Breast epithelium (tissue), 4 donors: ENCODE results near the gene HEATR3. TPM values are rescaled to one million over a fixed set of nuclear protein-coding genes. Genes with fewer than 3 reads are reported as not detected.
"Not testable (repeated sequence)": the region's sequence is repeated elsewhere in the genome, so short reads cannot be mapped to it uniquely, and the experiment has no call there.

ENCODE experiments used
- DNase-seq, 2 donors: peaks; one replicate each; pipeline ENCODE4 v3.0.0-alpha.2; 2019; ENCODE audit warnings: low spot score in 2 of 2
- H3K27ac ChIP-seq, 2 donors: fragments of 200-600 bp; sonication (generic) in 1 of 2; one replicate each; pipeline ENCODE4 v1.5.1; 2016 to 2019; ENCODE audit warnings: mild to moderate bottlenecking in 1 of 2
- H3K27me3 ChIP-seq, 2 donors: fragments of 200-600 bp; sonication (generic) in 1 of 2; one replicate each; pipeline versions ENCODE4 v1.5.1 to v1.6.0; 2017 to 2019; ENCODE audit warnings: control low read depth in 1 of 2, mild to moderate bottlenecking in 1 of 2
- H3K36me3 ChIP-seq: fragments of 200-600 bp; one replicate; pipeline ENCODE4 v1.5.1; 2019
- H3K4me1 ChIP-seq, 2 donors: fragments of 200-600 bp; sonication (generic); one replicate each; pipeline ENCODE4 v1.5.1; 2016 to 2019; ENCODE audit warnings: control low read depth in 1 of 2
- H3K4me3 ChIP-seq, 3 donors: fragments of 200-600 bp; sonication (generic); 1 replicate in 2 of 3; 2 replicates in 1 of 3; pipeline ENCODE4 v1.5.1; 2016 to 2019; ENCODE audit warnings: mild to moderate bottlenecking in 3 of 3, moderate library complexity in 2 of 3
- H3K9me3 ChIP-seq, 2 donors: fragments of 200-600 bp; sonication (generic) in 1 of 2; one replicate each; pipeline ENCODE4 v1.5.1; 2016 to 2019; ENCODE audit warnings: control low read depth in 1 of 2
- POLR2A ChIP-seq: fragments of 450-650 bp; IDR thresholded peaks from one replicate; pipeline ENCODE4 v1.6.1; 2016; ENCODE audit warnings: antibody characterized with exemption, mild to moderate bottlenecking, moderate library complexity
- POLR2AphosphoS5 ChIP-seq, 3 donors: sonication (generic); formaldehyde crosslinking; IDR thresholded peaks; one replicate each; pipeline ENCODE4 v1.6.1; 2017; ENCODE audit warnings: antibody characterized with exemption in 3 of 3
- intact Hi-C: fragments of 100-400 bp; cut with DNase I; formaldehyde crosslinking; loops from one replicate; pipeline ENCODE4 v1.15.1; 2023; ENCODE audit warnings: low total_unique reads
- total RNA-seq, 3 donors: library from RNA; depleted of rRNA; stranded (reverse); fragments of >200 nt; gene quantifications; one replicate each; pipeline ENCODE4 v1.1.0, GENCODE V29; 2016
- TF ChIP-seq, protein P1 (sequence below), 3 donors: fragments of 450-650 bp; IDR thresholded peaks; one replicate each; pipeline ENCODE4 v1.5.1; 2016 to 2017; ENCODE audit warnings: antibody characterized with exemption in 3 of 3, mild to moderate bottlenecking in 3 of 3, moderate library complexity in 3 of 3

The HEATR3 gene
- total RNA-seq, 3 donors from 2014 or later: 16.6 to 31.1 (median 18.4) TPM

DNA sequence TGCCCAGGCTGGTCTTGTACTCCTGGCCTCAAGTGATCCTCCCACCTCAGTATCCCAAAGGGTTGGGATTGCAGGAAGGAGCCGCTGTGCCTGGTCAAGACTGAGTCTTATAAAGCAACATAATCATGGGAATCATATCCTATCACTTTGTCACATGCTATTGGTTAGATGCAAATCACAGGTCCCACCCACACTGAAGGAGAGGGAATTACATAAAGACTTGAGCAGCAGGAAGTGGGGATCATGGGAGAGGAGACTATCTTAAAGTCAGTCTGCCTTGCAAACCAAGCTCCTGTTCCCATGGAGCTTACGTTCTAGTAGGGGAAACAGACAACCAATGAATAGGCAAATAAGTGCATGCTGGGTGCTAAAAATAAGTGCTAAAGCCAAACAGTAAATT lies 59.0 kb downstream of the HEATR3 start:
- TF ChIP-seq POLR2A (no peak), POLR2AphosphoS5 (IDR thresholded peaks at IDR 0.05) (no peak)
- TF ChIP-seq, protein P1, sequence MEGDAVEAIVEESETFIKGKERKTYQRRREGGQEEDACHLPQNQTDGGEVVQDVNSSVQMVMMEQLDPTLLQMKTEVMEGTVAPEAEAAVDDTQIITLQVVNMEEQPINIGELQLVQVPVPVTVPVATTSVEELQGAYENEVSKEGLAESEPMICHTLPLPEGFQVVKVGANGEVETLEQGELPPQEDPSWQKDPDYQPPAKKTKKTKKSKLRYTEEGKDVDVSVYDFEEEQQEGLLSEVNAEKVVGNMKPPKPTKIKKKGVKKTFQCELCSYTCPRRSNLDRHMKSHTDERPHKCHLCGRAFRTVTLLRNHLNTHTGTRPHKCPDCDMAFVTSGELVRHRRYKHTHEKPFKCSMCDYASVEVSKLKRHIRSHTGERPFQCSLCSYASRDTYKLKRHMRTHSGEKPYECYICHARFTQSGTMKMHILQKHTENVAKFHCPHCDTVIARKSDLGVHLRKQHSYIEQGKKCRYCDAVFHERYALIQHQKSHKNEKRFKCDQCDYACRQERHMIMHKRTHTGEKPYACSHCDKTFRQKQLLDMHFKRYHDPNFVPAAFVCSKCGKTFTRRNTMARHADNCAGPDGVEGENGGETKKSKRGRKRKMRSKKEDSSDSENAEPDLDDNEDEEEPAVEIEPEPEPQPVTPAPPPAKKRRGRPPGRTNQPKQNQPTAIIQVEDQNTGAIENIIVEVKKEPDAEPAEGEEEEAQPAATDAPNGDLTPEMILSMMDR (IDR thresholded peaks at IDR 0.05): no peak
- H3K4me1 ChIP-seq: no peaks in the 10 kb centered on the region
- H3K36me3 ChIP-seq: no peaks in the 10 kb centered on the region
- no peak for DNase-seq
- H3K9me3 ChIP-seq: no peaks in the 10 kb centered on the region
- no peak overlapping the region for H3K4me3 ChIP-seq
- no peaks in the 10 kb centered on the region for H3K27me3 ChIP-seq
- no peak overlapping the region for H3K27ac ChIP-seq
- intact Hi-C loops: no loop called here

DNA sequence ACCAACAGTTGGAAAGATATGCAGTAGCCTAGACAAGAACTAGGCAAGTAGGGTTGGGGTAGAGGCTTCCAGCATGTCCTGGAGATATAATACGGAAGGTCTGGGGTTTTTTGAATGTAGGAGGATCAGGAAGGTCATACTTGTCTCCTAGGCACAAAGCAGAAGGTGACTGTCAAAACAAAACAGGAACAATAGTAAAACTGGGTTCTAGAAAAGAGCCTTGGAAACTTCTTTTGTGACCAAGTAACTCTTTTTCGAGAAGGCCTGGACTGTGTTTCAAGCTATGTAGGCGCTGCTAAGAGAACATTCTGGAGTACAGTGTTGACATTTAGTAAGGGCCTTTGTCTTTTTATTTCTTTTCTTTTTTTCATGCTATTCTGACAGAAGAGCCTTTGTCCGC lies 60.4 kb downstream of the HEATR3 start:
- Histone ChIP-seq H3K9me3 (no peaks in the 10 kb centered on the region), H3K36me3 (no peaks in the 10 kb centered on the region), H3K4me1 (no peaks in the 10 kb centered on the region), H3K27me3 (no peaks in the 10 kb centered on the region), H3K4me3 (no peak overlapping the region), H3K27ac (no peak overlapping the region)
- TF ChIP-seq POLR2AphosphoS5 (IDR thresholded peaks at IDR 0.05) (no peak), POLR2A (no peak)
- TF ChIP-seq, protein P1 (IDR thresholded peaks at IDR 0.05): no peak
- no peak for DNase-seq
- intact Hi-C loops: no loop called here

DNA sequence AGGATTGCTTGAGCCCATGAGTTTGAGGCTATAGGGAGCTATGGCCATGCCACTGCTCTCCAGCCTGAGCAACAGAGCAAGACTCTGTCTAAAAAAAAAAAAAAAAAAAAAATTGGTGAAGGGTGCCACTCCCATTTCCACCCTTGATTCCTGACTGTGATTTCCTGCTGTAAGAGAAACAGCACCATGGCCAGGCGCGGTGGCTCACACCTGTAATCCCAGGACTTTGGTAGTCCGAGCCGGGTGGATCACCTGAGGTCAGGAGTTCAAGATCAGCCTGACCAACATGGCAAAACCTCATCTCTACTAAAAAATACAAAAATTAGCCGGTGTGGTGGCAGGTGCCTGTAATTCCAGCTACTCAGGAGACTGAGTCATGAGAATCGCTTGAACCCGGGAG lies 66.8 kb downstream of the HEATR3 start:
- H3K4me1 ChIP-seq, H3K9me3 ChIP-seq, H3K36me3 ChIP-seq, H3K27me3 ChIP-seq, DNase-seq, H3K27ac ChIP-seq, intact Hi-C loops, H3K4me3 ChIP-seq: not testable (repeated sequence)

DNA sequence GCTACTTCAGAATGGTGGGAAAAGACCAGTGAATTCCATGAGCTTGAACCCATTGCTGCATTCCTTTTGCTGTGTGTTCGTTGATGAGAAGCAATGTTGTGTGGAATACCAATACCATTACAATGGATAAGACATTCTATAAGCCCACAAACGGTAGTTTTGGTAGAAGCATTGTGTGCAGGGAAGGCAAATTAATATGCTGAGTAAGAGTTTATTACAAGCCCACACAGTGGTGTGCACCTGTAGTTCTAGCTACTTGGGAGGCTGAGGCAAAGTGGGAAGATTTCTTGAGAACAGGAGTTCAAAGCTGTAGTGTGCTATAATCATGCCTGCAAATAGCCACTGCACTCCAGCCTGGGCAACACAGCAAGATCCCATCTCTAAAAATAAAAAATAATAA lies 67.4 kb downstream of the HEATR3 start:
- no peak overlapping the region for H3K27ac ChIP-seq
- no peaks in the 10 kb centered on the region for H3K9me3 ChIP-seq
- intact Hi-C loops: no loop called here
- H3K4me1 ChIP-seq: no peaks in the 10 kb centered on the region
- TF ChIP-seq POLR2AphosphoS5 (IDR thresholded peaks at IDR 0.05) (no peak), POLR2A (no peak)
- TF ChIP-seq, protein P1 (IDR thresholded peaks at IDR 0.05): no peak
- no peak for DNase-seq
- no peaks in the 10 kb centered on the region for H3K36me3 ChIP-seq
- H3K27me3 ChIP-seq: no peaks in the 10 kb centered on the region
- H3K4me3 ChIP-seq: no peak overlapping the region

DNA sequence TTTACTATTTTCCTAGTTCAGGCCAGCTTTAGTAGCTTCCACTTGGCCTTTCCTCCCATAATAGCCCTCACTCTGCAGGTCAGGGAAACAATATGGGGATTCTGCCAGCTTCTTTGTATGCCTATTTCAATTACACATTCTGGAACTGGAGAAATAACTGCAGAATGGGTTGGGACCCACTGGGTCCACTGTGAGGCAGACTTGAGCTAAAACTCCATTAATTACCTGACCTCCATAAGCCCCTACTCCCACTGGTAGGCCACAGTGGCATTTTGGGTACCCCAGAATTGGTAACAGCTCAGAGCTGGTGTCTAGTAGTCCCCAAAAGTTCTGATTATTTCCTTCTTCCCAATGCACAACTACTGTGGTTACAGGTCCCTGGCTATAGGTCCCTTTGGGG lies 70.6 kb downstream of the HEATR3 start:
- intact Hi-C loops: no loop called here
- Histone ChIP-seq H3K4me3 (no peak overlapping the region), H3K27me3 (no peaks in the 10 kb centered on the region), H3K27ac (no peak overlapping the region), H3K9me3 (no peaks in the 10 kb centered on the region), H3K36me3 (no peaks in the 10 kb centered on the region), H3K4me1 (no peaks in the 10 kb centered on the region)
- no peak for DNase-seq
- TF ChIP-seq POLR2AphosphoS5 (IDR thresholded peaks at IDR 0.05): no peak
- TF ChIP-seq, protein P1 (IDR thresholded peaks at IDR 0.05): no peak

DNA sequence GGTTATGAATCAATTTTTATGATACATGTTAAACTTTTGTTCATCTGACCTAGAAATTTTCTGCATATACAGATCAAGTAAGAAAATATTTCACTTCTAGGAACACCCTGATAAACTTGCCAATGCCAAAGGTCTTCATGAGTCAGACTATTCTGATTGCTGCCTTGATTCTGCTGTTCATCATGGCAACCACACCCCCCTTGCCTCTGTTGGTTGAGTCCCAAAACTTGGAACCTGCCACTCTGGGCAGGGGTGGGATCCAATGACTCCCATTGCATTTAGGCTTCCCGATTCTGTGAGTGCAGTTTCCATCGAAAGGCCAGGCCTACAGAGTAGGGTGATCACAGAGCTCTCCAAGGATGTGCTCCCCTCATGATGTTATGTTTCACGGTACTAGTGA lies 71.5 kb downstream of the HEATR3 start:
- no peak overlapping the region for H3K4me3 ChIP-seq
- DNase-seq: no peak
- intact Hi-C loops: no loop called here
- no peaks in the 10 kb centered on the region for H3K9me3 ChIP-seq
- no peak for TF ChIP-seq POLR2AphosphoS5 (IDR thresholded peaks at IDR 0.05)
- TF ChIP-seq, protein P1 (IDR thresholded peaks at IDR 0.05): no peak
- no peak for TF ChIP-seq POLR2A
- H3K4me1 ChIP-seq: no peaks in the 10 kb centered on the region
- no peak overlapping the region for H3K27ac ChIP-seq
- no peaks in the 10 kb centered on the region for H3K27me3 ChIP-seq
- H3K36me3 ChIP-seq: no peaks in the 10 kb centered on the region
